DMS153 (cell line): ENCODE data around the gene FMO2.

Experiments
- DNase-seq: peaks from one replicate; lab custom pipeline; 2025; lab: John Stamatoyannopoulos, UW

FMO2 gene

GRCh38 chr1:171256940-171257606 lies 72.0 kb downstream of the FMO2 start:
- no peak for DNase-seq

- DNase-seq, result no peak
Measured at GRCh38 chr1:171257607-171258076, 72.5 kb downstream of the FMO2 start.

- no peak for DNase-seq
Measured at GRCh38 chr1:171258429-171258828, 73.3 kb downstream of the FMO2 start.

- DNase-seq, result no peak
Measured at GRCh38 chr1:171258943-171259342, 73.8 kb downstream of the FMO2 start.
